DMS114 treated with DMSO at 0.1 percent for 48 hours (cell line): Measurements from ENCODE around the gene KCNIP4.
"Not testable (repeated sequence)": the region's sequence is repeated elsewhere in the genome, so short reads cannot be mapped to it uniquely, and the experiment has no call there.

ENCODE experiments used
- DNase-seq: peaks from one replicate; lab custom pipeline; 2025; ENCODE audit not compliant: unreplicated experiment; lab: John Stamatoyannopoulos, UW

KCNIP4 gene

DNA sequence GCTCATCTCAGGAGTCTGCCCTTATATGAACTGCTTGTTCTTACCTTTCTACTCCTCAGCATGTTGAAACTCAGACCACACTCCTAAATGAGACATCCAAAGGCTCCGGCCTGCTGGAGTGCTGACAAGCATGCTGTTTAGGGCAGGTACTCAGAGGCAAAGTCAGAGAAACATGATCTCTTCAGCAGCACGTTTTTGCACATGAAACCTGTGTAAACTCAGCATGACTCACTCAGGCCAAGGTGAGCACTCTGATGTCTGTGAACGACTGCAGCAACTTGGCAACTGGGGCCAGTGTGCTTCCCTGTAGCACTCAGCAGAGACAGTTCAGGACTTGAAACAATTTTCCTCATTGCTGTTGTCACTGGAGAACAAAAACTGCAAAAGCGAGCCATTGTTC lies 1138.8 kb downstream of the KCNIP4 start:
- DNase-seq = no peak

- no peak for DNase-seq
Observed at GRCh38 chr4:20805716-20806115, 1142.9 kb downstream of the KCNIP4 start.

- no peak for DNase-seq
Observed at GRCh38 chr4:20787940-20788665, 1160.5 kb downstream of the KCNIP4 start.

DNA sequence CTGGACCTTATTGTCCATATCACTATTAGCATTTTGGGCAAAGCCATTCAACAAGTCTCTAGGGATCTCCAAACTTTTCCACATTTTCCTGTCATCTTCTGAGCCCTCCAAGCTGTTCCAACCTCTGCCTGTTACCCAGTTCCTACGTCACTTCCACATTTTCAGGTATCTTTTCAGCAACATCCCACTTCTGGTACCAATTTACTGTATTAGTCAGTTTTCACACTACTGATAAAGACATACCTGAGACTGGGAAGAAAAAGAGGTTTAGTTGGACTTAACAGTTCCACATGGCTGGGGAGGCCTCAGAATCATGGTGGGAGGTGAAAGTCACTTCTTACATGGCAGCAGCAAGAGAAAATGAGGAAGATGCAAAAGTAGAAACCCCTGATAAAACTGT lies 1165.4 kb downstream of the KCNIP4 start:
- not testable (repeated sequence) for DNase-seq

- no peak for DNase-seq
Observed at GRCh38 chr4:20778896-20779295, 1169.7 kb downstream of the KCNIP4 start.

DNA sequence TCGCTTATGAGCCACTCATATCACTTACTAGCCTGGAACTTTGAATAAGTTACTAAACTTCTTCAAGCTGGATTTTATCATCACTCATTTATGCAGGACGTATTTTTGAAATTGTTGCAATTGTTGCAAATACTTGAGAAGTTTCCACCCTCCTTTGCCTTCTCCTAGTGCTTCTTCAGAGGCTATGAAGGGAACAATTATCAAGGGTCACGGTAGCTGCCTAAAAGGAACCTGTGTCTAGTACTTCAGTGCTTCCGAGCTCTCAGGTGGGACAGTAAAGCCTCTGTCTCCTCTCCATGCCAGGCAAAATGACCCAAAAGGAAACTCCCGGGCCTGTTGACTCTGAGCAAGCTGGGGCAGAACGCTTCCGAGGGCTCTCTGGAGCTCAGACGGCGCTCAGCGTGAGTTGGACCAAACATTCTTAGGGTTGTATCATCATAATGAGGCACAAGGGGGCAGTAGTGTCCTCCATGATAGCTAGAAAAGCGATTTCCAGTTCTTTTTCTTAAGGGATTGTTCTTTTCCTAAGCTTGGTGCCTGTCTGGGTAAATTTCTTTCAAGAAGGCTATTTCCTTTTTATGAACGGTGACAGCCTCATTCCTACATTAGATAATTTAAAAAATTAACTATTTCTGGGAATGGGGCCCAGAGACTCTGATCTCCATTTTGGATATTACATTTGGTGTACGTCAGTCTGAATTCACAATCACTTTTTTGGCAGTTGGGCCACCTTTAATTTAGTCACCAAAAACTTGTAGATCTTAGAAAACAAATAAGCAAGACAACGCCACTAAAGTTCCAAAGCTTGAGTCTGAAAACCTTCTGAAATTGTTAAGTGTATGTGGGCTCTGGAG lies 1175.2 kb downstream of the KCNIP4 start:
- peak; percentile 36 for DNase-seq

DNA sequence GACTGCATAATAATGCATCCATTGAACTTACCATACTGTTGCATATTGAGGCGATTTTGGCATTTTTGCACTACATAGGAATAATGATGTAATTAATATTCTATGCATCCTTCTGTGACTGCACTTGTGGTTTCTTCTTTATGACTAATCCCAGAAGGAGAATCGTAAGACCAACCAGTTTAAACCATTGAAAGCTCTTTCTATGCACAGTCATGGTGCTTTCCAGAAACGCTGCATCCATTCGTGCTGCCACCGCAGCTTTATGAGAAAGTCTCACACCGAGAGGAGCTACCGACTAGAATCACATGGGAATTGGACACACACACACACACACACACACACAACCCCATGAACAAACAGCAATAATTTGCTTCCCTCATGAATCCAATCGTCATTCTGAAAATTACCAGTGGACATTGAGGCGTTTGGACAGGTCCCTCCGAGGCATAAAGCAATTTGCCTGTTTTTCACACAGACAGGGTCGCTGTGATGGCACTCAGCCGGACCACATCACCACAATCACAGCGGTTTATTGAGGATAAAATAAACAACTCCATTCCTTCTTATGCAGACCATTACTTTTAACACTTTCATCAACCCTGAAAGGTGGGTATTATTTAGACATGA lies 1184.1 kb downstream of the KCNIP4 start:
- DNase-seq = no peak

DNA sequence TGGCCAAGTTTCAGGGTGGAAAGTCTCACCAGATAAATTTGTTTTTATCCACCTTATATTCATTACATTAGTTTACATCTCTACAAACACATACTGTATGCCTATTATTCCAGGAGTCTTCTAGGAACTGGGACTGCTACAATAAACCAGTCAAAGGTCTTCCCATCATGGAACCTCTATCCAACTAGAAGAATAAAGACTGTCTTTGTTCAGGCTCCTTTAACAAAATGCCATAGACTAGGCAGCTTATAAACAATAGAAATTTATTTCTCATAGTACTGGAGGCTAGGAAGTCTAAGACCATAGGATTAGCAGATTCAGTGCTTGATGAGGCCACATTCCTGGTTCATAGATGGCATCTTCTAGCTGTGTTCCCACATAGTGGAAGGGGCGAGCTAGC lies 1186.7 kb downstream of the KCNIP4 start:
- no peak for DNase-seq

DNA sequence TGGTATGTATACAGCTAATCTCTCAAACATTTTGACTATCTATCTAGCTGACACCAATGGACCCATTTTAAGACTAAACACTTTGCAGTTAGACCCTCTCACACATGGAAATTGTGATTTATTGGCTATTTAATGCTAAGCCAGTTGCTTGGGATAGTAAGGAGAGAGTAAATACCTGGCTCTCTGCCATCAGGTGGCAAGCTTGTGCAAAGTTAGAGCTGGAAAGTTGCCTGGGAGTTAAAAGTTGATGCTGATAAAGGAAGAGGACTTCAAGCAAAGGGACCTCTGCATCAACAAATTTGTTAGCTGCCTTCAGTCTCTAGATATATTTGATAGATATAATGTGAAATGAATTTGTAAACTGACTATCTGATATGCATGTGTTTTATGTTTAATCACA lies 1187.2 kb downstream of the KCNIP4 start:
- no peak for DNase-seq

DNA sequence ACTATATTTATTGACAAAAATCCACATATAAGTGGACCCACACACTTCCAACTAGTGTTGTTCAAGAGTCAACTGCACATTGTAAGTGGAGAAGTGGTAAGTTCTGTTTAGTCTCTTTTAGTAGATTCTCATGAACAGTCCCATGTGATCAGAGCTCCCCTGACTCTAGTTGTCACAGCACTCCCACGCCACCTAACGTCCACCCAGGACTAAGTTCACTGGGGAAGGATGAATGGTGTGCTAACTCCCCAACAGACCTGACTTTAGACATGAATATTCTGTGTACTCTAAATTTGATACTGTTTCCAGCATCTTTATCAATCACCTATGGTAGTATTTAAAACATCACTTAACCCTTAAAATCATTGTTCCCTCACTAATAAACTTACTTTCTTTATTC lies 1188.5 kb downstream of the KCNIP4 start:
- DNase-seq = no peak

GRCh38 chr4:20754036-20754435 lies 1194.5 kb downstream of the KCNIP4 start:
- DNase-seq = no peak

DNA sequence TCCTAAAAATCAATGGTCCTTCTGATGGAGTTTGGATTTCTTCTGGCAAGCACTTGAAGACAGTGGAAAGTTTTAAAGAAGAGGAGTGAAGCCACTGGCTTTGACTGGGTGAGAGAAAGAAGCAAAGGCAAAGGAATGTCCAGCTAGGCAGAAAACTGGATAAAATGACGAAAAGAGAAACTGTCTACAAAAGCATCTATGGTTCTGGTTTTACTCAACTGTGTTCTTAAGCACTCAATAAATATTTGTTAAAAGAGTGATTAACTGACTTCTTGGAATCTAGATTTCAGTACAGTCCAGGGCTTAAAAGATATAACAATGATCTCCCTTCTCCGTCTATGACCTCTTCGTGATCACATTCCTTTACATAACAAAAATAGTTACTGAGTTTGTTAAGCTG lies 1195.9 kb downstream of the KCNIP4 start:
- DNase-seq = no peak

DNA sequence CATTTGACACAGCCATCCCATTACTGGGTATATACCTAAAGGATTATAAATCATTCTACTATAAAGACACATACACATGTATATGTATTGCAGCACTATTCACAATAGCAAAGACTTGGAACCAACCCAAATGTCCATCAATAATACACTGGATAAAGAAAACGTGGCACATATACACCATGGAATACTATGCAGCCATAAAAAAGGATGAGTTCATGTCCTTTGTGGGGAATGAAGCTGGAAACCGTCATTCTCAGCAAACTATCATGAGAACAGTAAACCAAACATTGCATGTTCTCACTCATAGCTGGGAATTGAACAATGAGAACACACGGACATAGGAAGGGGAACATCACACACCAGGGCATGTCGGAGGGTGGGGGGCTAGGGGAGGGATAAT lies 1202.6 kb downstream of the KCNIP4 start:
- not testable (repeated sequence) for DNase-seq

DNA sequence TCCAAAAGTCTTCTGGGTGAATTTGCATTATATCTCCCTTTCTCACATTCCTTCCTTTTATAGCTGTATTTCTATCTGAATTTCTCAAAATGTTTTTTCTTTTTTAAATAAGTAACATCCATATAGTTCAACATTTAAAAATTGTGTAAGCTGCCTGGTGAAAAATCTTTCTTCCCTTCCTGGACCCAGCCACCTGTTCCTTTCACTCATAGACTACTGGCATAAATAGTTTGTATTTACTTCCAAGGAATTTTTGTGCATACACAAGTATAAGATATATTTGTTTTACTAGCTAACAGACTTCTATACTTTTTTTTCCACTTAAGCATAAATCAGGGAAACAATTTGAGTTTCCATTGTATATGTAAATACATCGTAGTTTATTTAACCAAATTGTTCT lies 1212.6 kb downstream of the KCNIP4 start:
- DNase-seq = no peak

DNA sequence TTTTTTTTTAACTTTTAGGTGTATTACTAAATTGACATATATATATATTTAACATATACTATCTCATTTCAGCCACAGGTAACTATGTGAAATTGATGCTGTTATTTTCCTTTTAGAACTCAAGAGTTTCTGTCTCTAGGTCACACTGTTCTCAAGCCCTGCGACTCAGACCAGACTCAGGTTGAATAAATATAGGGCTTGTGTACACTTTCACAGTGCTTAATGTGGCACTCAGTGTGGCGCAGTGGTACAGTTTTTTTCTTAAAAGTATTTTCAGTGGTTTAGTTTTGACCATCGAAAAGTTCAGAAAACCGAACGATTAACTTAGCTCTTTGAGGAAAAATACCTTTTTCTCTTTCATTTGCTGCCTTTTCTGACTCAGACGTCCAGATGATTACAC lies 1223.7 kb downstream of the KCNIP4 start:
- no peak for DNase-seq

- no peak for DNase-seq
Observed at GRCh38 chr4:20723463-20723862, 1225.1 kb downstream of the KCNIP4 start.

- no peak for DNase-seq
Observed at GRCh38 chr4:20723019-20723418, 1225.6 kb downstream of the KCNIP4 start.

DNA sequence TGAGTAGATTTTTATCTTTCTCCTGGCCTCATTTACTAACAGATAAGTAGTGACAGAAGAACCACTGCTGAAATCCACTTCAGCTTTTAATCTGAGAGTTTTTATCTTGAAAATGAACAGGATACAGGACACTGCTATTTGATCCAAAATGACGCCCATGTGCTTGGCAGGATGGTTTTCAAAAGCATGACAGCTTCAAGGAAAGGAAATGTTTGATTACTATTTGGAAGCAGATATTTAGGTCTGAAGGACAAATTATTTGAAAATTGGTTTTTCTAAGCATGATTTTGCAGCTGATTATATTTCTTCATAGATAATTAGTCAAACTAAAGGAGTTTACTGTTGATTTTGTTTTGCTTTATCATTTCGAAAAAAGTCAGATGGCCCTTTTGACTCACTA lies 1237.2 kb downstream of the KCNIP4 start:
- no peak for DNase-seq

DNA sequence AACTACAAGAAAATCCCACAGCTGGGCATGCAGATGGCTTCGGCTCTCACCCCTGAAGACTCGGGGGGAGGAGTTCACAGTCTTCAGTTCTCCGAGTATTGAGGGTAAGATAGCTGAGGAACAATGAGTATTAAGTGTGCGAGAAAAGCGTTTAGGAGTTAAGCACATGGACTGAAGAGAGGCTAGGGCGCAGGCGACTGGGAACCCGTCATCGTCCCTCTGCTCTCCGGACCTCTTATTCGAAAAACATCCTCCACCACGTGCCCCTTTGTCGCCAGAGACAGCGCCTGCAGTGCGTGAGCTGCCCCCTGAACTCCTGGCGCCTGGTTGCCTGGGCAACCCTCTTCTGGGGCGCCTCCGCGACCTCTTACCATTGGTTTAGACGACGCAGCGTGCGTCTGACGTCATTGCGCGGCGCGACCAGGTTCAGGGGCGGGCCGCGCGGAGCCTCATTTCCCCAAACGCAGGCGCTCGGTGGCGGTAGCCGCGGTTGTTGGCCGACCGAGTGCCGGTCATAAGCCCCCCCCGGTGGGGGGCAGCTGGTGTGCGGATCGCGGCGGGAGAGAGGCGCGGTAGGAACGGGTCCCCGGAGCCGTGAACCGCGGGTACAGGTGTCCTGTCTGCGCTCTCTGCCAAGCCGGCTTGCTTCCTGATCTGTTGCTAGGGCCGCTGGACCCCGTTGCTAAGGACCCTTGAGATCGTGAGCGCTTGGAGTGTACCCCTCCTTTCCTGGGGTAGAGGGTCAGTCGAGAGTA lies 1248.4 kb downstream of the KCNIP4 start, which contains the start of gene PACRGL:
Gene PACRGL, plus strand, starts transcription at position 452 of the 755 bp plus-strand sequence. CDS start 4,024 bp downstream, outside the sequence.
- DNase-seq = peak; percentile 92

DNA sequence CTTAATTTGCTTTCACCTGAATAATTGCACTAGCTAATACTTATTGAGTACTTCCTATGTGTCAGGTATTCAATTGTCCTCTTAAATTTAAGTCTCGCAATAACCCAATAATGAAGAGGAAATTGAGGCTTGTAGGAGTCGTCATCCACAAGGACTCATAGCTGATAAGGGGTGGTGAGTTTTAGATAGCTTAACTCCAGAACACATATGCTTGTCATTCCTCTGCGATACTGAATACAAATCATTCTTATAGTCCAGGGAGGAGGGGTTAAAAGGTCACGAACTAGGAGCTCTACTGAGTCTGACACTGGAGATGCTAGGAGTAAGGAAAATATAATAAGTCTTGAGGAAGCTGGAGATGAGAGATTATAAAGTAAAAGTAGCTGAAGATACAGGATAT lies 1249.8 kb downstream of the KCNIP4 start:
- DNase-seq = no peak

DNA sequence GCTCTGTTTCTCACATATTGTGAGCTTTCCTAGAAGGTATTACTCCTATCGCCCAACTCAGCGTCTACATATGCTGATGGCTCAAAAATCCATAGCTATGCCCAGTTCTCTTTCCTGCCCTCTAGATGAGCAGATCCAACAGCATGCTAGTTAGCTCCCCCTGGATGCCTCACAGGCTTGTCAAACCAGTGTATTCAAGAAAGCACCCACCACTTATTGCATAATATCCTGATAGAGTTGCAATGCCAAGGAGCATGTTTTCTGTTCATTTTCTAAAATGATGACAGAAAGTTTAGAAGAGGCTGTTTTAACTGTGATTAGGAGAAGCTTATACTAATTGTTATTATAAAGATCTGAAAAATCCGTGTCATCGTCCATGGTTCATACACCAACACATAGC lies 1250.2 kb downstream of the KCNIP4 start:
- DNase-seq = no peak
